WTC11 (cell line): ENCODE data around the gene CACNA1A.

ENCODE experiments used
- CTCF ChIP-seq: fragments of 200-600 bp; IDR thresholded peaks from 2 replicates; pipeline ENCODE4 v1.8.0; 2022; ENCODE audit warnings: antibody characterized with exemption
- MYBL2 ChIP-seq: sonication (generic); formaldehyde crosslinking; IDR thresholded peaks from 2 replicates; pipeline ENCODE4 v1.8.1; 2023; ENCODE audit warnings: mild to moderate bottlenecking, moderate library complexity, missing genetic modification reagents
- TEAD4 ChIP-seq: sonication (generic); formaldehyde crosslinking; IDR thresholded peaks from 2 replicates; pipeline ENCODE4 v1.8.0; 2022; ENCODE audit warnings: mild to moderate bottlenecking, missing genetic modification reagents
- TF ChIP-seq, protein P1 (sequence below): sonication (generic); formaldehyde crosslinking; IDR thresholded peaks from 2 replicates; pipeline ENCODE4 v1.8.0; 2023; ENCODE audit warnings: missing genetic modification reagents

- no peak for TF ChIP-seq CTCF
- TF ChIP-seq, protein P1, sequence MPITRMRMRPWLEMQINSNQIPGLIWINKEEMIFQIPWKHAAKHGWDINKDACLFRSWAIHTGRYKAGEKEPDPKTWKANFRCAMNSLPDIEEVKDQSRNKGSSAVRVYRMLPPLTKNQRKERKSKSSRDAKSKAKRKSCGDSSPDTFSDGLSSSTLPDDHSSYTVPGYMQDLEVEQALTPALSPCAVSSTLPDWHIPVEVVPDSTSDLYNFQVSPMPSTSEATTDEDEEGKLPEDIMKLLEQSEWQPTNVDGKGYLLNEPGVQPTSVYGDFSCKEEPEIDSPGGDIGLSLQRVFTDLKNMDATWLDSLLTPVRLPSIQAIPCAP: no peak
- no peak for TF ChIP-seq TEAD4 (CRISPR knock-in tag)
- TF ChIP-seq MYBL2 (CRISPR knock-in tag): no peak
Observed at GRCh38 chr19:13337181-13337580, 169.1 kb downstream of the CACNA1A start.
